HCT116 (cell line): Measurements from ENCODE around the gene CEP112. TPM values are rescaled to one million over a fixed set of nuclear protein-coding genes. Genes with fewer than 3 reads are reported as not detected.

Source experiments
- ATAC-seq: fragments of 200-7000 bp; cut with Tn5 transposase; 2 replicates; pipeline ENCODE4 v1.9.1; 2020; ENCODE audit warnings: mild to moderate bottlenecking, moderate library complexity
- BruUV-seq: library from RNA; stranded (reverse); fragments of 400-500 nt; replicated peaks from 2 replicates; lab custom pipeline; 2021; lab: Mats Ljungman, UMichigan
- CTCF ChIA-PET: fragments of 300-600 bp; sonication (Branson Sonifier 250); formaldehyde crosslinking; loops from one replicate; lab custom pipeline; 2021; ENCODE audit warnings: antibody characterized with exemption; lab: Charles Lee
- POLR2A ChIA-PET: fragments of 300-600, 350-600 bp; sonication (Branson Sonifier 250); formaldehyde crosslinking; loops from one replicate; lab custom pipeline; 2021; ENCODE audit warnings: antibody characterized with exemption; lab: Charles Lee
- RAD21 ChIA-PET, 2 experiments: fragments of 300-600 bp; sonication (Branson Sonifier 250); formaldehyde crosslinking; loops; one replicate each; lab custom pipeline; 2023; ENCODE audit warnings: low total read pairs in 2 of 2; ENCODE audit not compliant: uncharacterized antibody in 2 of 2, unreplicated experiment in 2 of 2, low non-redundant PET in 1 of 2; lab: Charles Lee
- DNase-seq: peaks from one replicate; pipeline ENCODE4 v3.0.0-alpha.2; 2010; ENCODE audit warnings: low read depth, low spot score
- H2AFZ ChIP-seq: fragments of 200-600 bp; shearing (Covaris generic), sonication (generic); 2 replicates; pipeline ENCODE4 v1.6.1; 2017; ENCODE audit warnings: low read depth, mixed run types, mixed read lengths, antibody characterized with exemption, low read length; ENCODE audit not compliant: poor library complexity, severe bottlenecking
- H3K27ac ChIP-seq: 2 replicates; pipeline ENCODE4 v1.5.1; 2012; ENCODE audit warnings: low read depth, low read length
- H3K27me3 ChIP-seq: fragments of 200-600 bp; sonication (generic); 2 replicates; pipeline ENCODE4 v1.6.1; 2016; ENCODE audit warnings: mixed run types, low read length, mixed read lengths; ENCODE audit not compliant: insufficient read depth
- H3K36me3 ChIP-seq, 2 experiments: fragments of 200-500 bp in 1 of 2; fragments of 200-600 bp in 1 of 2; sonication (Bioruptor generic) in 1 of 2; sonication (generic) in 1 of 2; 2 replicates each; pipeline versions ENCODE4 v1.5.1 to v1.6.1; 2014 to 2016; ENCODE audit warnings: low read length in 2 of 2, inconsistent platforms in 1 of 2, mixed read lengths in 1 of 2, mixed run types in 1 of 2; ENCODE audit not compliant: insufficient read depth in 2 of 2, control insufficient read depth in 1 of 2
- H3K4me1 ChIP-seq, 2 experiments: fragments of 200-600 bp in 1 of 2; sonication (generic) in 1 of 2; 2 replicates each; pipeline versions ENCODE4 v1.5.1 to v1.6.1; 2012 to 2017; ENCODE audit warnings: low read length in 2 of 2, inconsistent platforms in 1 of 2, mild to moderate bottlenecking in 1 of 2, mixed read lengths in 1 of 2, mixed run types in 1 of 2, moderate library complexity in 1 of 2; ENCODE audit not compliant: insufficient read depth in 2 of 2, control insufficient read depth in 1 of 2
- H3K4me2 ChIP-seq: fragments of 200-600 bp; sonication (generic); 2 replicates; pipeline ENCODE4 v1.6.1; 2017; ENCODE audit warnings: mixed run types, low read length, mixed read lengths
- H3K4me3 ChIP-seq, 2 experiments: fragments of 200-600 bp in 1 of 2; sonication (generic) in 1 of 2; replicated peaks in 1 of 2; 2 replicates each; pipeline ENCODE4 v1.5.1; 2011 to 2016; ENCODE audit warnings: low read length in 2 of 2, control low read depth in 1 of 2, low read depth in 1 of 2, mild to moderate bottlenecking in 1 of 2, mixed read lengths in 1 of 2, mixed run types in 1 of 2
- H3K79me2 ChIP-seq: fragments of 200-600 bp; sonication (generic); 2 replicates; pipeline ENCODE4 v1.6.1; 2017; ENCODE audit warnings: mild to moderate bottlenecking, mixed run types, low read length, moderate library complexity, mixed read lengths; ENCODE audit not compliant: insufficient read depth
- H3K9ac ChIP-seq: fragments of 200-600 bp; sonication (generic); 2 replicates; pipeline ENCODE4 v1.6.1; 2016; ENCODE audit warnings: low read length, mixed read lengths
- H3K9me2 ChIP-seq: fragments of 200-600 bp; sonication (generic), shearing (Covaris generic); 2 replicates; pipeline ENCODE4 v1.6.1; 2017; ENCODE audit warnings: mixed run types, mild to moderate bottlenecking, moderate library complexity; ENCODE audit not compliant: insufficient read depth
- H3K9me3 ChIP-seq, 2 experiments: fragments of 200-500 bp in 1 of 2; fragments of 200-600 bp in 1 of 2; sonication (Bioruptor generic) in 1 of 2; sonication (generic) in 1 of 2; 2 replicates each; pipeline ENCODE4 v1.6.1; 2014 to 2017; ENCODE audit warnings: low read length in 2 of 2, mixed read lengths in 2 of 2, inconsistent platforms in 1 of 2, low read depth in 1 of 2, mild to moderate bottlenecking in 1 of 2, mixed run types in 1 of 2, moderate library complexity in 1 of 2; ENCODE audit not compliant: control insufficient read depth in 1 of 2, insufficient read depth in 1 of 2
- H4K20me1 ChIP-seq: fragments of 200-600 bp; sonication (generic), shearing (Covaris generic); 2 replicates; pipeline ENCODE4 v1.6.1; 2017; ENCODE audit warnings: mixed run types, mild to moderate bottlenecking, moderate library complexity; ENCODE audit not compliant: insufficient read depth
- CEBPB ChIP-seq: IDR thresholded peaks from 2 replicates; pipeline ENCODE4 v1.6.1; 2012; ENCODE audit warnings: low read depth
- EGR1 ChIP-seq: IDR thresholded peaks from 2 replicates; pipeline ENCODE4 v1.6.1; 2012; ENCODE audit warnings: low read depth
- ELF1 ChIP-seq: IDR thresholded peaks from 2 replicates; pipeline ENCODE4 v1.6.1; 2012; ENCODE audit warnings: low read depth, borderline replicate concordance
- EZH2 ChIP-seq: fragments of 200-600 bp; sonication (generic); IDR thresholded peaks from 2 replicates; pipeline ENCODE4 v1.6.1; 2017; ENCODE audit warnings: antibody characterized with exemption, mixed run types
- POLR2A ChIP-seq: IDR thresholded peaks from 2 replicates; pipeline ENCODE4 v1.7.0; 2011; ENCODE audit warnings: borderline replicate concordance; ENCODE audit not compliant: insufficient read depth, insufficient read length; ENCODE audit errors: extremely low read depth
- POLR2AphosphoS5 ChIP-seq: IDR thresholded peaks from 2 replicates; pipeline ENCODE4 v1.6.1; 2011; ENCODE audit warnings: mild to moderate bottlenecking, low read depth, low read length, moderate library complexity
- RAD21 ChIP-seq: IDR thresholded peaks from 2 replicates; pipeline ENCODE4 v1.6.1; 2012; ENCODE audit warnings: low read depth, mild to moderate bottlenecking
- SRF ChIP-seq: IDR thresholded peaks from 2 replicates; pipeline ENCODE4 v1.6.1; 2012; ENCODE audit warnings: low read depth
- TCF7L2 ChIP-seq: IDR thresholded peaks from 2 replicates; pipeline ENCODE4 v1.7.0; 2011; ENCODE audit warnings: borderline replicate concordance, inconsistent platforms; ENCODE audit not compliant: insufficient read depth, insufficient read length; ENCODE audit errors: extremely low read depth
- YY1 ChIP-seq: IDR thresholded peaks from 2 replicates; pipeline ENCODE4 v1.6.1; 2011; ENCODE audit warnings: low read length, low read depth, moderate library complexity, mild to moderate bottlenecking; ENCODE audit not compliant: insufficient replicate concordance; ENCODE audit errors: extremely low read depth
- ZNF274 ChIP-seq: fragments of 200-500 bp; sonication (Bioruptor generic); IDR thresholded peaks from 2 replicates; pipeline ENCODE4 v1.6.1; 2014; ENCODE audit warnings: mild to moderate bottlenecking, low read depth, low read length, inconsistent platforms
- intact Hi-C: fragments of 100-400 bp; cut with micrococcal nuclease; formaldehyde crosslinking; loops from 2 replicates; pipeline ENCODE4 v1.10.0; 2022
- total RNA-seq: library from RNA; stranded (reverse); gene quantifications from one replicate; pipeline ENCODE4 v1.2.1, GENCODE V29; 2021; ENCODE audit not compliant: unreplicated experiment
- TF ChIP-seq, protein P1 (sequence below), 3 experiments: fragments of 200-600 bp in 1 of 3; sonication (generic) in 1 of 3; IDR thresholded peaks in 2 of 3; conservative IDR thresholded peaks in 1 of 3; 2 replicates each; pipeline ENCODE4 v1.5.1; 2012 to 2017; ENCODE audit warnings: low read depth in 2 of 3, low read length in 2 of 3, antibody characterized with exemption in 1 of 3, borderline replicate concordance in 1 of 3, control low read depth in 1 of 3, mild to moderate bottlenecking in 1 of 3, mixed read lengths in 1 of 3, mixed run types in 1 of 3, moderate library complexity in 1 of 3; ENCODE audit not compliant: insufficient read depth in 1 of 3
- TF ChIP-seq, protein P2 (sequence below): IDR thresholded peaks from 2 replicates; pipeline ENCODE4 v1.6.1; 2012; ENCODE audit warnings: low read depth

Gene CEP112
- total RNA-seq, 1 experiment from 2014 or later, result 10.9 TPM

GRCh38 chr17:66138120-66138519 lies 53.8 kb downstream of the CEP112 start:
- H4K20me1 ChIP-seq, result no peaks in the 10 kb centered on the region
- H2AFZ ChIP-seq, result no peak overlapping the region
- ChIA-PET POLR2A (no interaction called here), CTCF (no interaction called here)
- no peaks in the 10 kb centered on the region for H3K79me2 ChIP-seq
- no peak overlapping the region for H3K4me2 ChIP-seq
- no peak overlapping the region for H3K4me3 ChIP-seq
- no peaks in the 10 kb centered on the region for H3K4me1 ChIP-seq
- H3K27ac ChIP-seq, result no peak overlapping the region
- no peak for DNase-seq
- no peak for TF ChIP-seq ELF1
- TF ChIP-seq, all 23 proteins: peak for 0
- intact Hi-C loops, result no loop called here
- H3K36me3 ChIP-seq, result no peaks in the 10 kb centered on the region
- H3K9me3 ChIP-seq, result no peaks in the 10 kb centered on the region
- H3K9ac ChIP-seq, result no peak overlapping the region
- no peaks in the 10 kb centered on the region for H3K27me3 ChIP-seq
- no peaks in the 10 kb centered on the region for H3K9me2 ChIP-seq
- no TSS peak for BruUV-seq
- ATAC-seq, result no peak
- RAD21 ChIA-PET, result no interaction called here

DNA sequence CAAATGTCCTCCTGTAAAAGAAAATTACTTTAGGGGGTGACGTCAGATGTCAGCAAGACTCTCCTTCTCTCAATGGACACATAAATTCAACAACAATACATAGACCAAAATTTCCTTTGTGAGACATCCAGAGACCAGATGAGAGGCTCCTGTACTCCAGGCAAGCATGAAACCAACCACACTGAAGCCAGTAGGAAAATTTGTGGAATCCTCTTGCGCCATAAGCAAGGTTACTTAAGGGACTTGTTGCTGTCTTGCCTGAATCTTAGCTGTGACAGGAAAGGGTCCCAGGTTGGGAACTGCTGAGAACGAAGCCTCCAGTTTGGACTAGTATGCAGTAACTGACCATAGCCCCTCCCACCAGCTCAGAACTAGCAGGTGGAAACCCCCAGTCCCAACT lies 56.0 kb downstream of the CEP112 start:
- BruUV-seq, result no TSS peak
- no peaks in the 10 kb centered on the region for H3K27me3 ChIP-seq
- DNase-seq (no peak), ATAC-seq (no peak)
- no peaks in the 10 kb centered on the region for H3K79me2 ChIP-seq
- H2AFZ ChIP-seq, result no peak overlapping the region
- H3K4me1 ChIP-seq, result no peaks in the 10 kb centered on the region
- RAD21 ChIA-PET, result no interaction called here
- H3K9me3 ChIP-seq, result no peaks in the 10 kb centered on the region
- H3K4me3 ChIP-seq, result no peak overlapping the region
- POLR2A ChIA-PET, result no interaction called here
- CTCF ChIA-PET, result no interaction called here
- H3K9ac ChIP-seq, result no peak overlapping the region
- intact Hi-C loops, result no loop called here
- H3K36me3 ChIP-seq, result no peaks in the 10 kb centered on the region
- H4K20me1 ChIP-seq, result no peaks in the 10 kb centered on the region
- H3K4me2 ChIP-seq, result no peak overlapping the region
- H3K9me2 ChIP-seq, result no peaks in the 10 kb centered on the region
- H3K27ac ChIP-seq, result no peak overlapping the region
- TF ChIP-seq YY1 (no peak), EGR1 (no peak), RAD21 (no peak), POLR2A (no peak), CEBPB (no peak), ZNF274 (no peak), EZH2 (no peak), SRF (no peak), TCF7L2 (no peak), ELF1 (no peak), POLR2AphosphoS5 (no peak)
- TF ChIP-seq, protein P1, sequence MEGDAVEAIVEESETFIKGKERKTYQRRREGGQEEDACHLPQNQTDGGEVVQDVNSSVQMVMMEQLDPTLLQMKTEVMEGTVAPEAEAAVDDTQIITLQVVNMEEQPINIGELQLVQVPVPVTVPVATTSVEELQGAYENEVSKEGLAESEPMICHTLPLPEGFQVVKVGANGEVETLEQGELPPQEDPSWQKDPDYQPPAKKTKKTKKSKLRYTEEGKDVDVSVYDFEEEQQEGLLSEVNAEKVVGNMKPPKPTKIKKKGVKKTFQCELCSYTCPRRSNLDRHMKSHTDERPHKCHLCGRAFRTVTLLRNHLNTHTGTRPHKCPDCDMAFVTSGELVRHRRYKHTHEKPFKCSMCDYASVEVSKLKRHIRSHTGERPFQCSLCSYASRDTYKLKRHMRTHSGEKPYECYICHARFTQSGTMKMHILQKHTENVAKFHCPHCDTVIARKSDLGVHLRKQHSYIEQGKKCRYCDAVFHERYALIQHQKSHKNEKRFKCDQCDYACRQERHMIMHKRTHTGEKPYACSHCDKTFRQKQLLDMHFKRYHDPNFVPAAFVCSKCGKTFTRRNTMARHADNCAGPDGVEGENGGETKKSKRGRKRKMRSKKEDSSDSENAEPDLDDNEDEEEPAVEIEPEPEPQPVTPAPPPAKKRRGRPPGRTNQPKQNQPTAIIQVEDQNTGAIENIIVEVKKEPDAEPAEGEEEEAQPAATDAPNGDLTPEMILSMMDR (IDR thresholded peaks at IDR 0.05 in 2 of 3, conservative IDR thresholded peaks at IDR 0.05 in 1 of 3; ENCODE audit: borderline replicate concordance in 1 of 3, insufficient read depth in 1 of 3, low read depth in 2 of 3, low read length in 2 of 3), result no peak
- TF ChIP-seq, protein P2, sequence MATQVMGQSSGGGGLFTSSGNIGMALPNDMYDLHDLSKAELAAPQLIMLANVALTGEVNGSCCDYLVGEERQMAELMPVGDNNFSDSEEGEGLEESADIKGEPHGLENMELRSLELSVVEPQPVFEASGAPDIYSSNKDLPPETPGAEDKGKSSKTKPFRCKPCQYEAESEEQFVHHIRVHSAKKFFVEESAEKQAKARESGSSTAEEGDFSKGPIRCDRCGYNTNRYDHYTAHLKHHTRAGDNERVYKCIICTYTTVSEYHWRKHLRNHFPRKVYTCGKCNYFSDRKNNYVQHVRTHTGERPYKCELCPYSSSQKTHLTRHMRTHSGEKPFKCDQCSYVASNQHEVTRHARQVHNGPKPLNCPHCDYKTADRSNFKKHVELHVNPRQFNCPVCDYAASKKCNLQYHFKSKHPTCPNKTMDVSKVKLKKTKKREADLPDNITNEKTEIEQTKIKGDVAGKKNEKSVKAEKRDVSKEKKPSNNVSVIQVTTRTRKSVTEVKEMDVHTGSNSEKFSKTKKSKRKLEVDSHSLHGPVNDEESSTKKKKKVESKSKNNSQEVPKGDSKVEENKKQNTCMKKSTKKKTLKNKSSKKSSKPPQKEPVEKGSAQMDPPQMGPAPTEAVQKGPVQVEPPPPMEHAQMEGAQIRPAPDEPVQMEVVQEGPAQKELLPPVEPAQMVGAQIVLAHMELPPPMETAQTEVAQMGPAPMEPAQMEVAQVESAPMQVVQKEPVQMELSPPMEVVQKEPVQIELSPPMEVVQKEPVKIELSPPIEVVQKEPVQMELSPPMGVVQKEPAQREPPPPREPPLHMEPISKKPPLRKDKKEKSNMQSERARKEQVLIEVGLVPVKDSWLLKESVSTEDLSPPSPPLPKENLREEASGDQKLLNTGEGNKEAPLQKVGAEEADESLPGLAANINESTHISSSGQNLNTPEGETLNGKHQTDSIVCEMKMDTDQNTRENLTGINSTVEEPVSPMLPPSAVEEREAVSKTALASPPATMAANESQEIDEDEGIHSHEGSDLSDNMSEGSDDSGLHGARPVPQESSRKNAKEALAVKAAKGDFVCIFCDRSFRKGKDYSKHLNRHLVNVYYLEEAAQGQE, result no peak
